Lung (tissue), 12 donors: ENCODE data around the gene MFAP2. TPM values are rescaled to one million over a fixed set of nuclear protein-coding genes. Genes with fewer than 3 reads are reported as not detected.

Experiments used
- ATAC-seq: fragments of 200-7000 bp; cut with Tn5 transposase; one replicate; pipeline ENCODE4 v1.9.1; 2020; ENCODE audit warnings: moderate number of reproducible peaks; ENCODE audit not compliant: insufficient read depth, low FRiP score
- DNase-seq, 3 donors: peaks; one replicate each; pipeline ENCODE4 v3.0.0-alpha.2; 2013 to 2017
- H3K27ac ChIP-seq, 2 donors: one replicate each; pipeline ENCODE4 v1.5.1; 2013; ENCODE audit warnings: mild to moderate bottlenecking in 2 of 2, moderate library complexity in 2 of 2, control low read depth in 1 of 2, inconsistent platforms in 1 of 2, low read depth in 1 of 2, low read length in 1 of 2
- H3K27me3 ChIP-seq, 3 donors: one replicate each; pipeline ENCODE4 v1.5.1; 2013; ENCODE audit warnings: low read length in 2 of 3; ENCODE audit not compliant: control insufficient read depth in 3 of 3, insufficient read depth in 3 of 3
- H3K36me3 ChIP-seq, 4 donors: one replicate each; pipeline ENCODE4 v1.5.1; 2013; ENCODE audit warnings: low read length in 4 of 4, mild to moderate bottlenecking in 1 of 4, moderate library complexity in 1 of 4; ENCODE audit not compliant: control insufficient read depth in 4 of 4, insufficient read depth in 4 of 4
- H3K4me1 ChIP-seq, 5 donors: one replicate each; pipeline ENCODE4 v1.5.1; 2013; ENCODE audit warnings: low read length in 5 of 5, mild to moderate bottlenecking in 2 of 5, moderate library complexity in 1 of 5; ENCODE audit not compliant: control insufficient read depth in 5 of 5, insufficient read depth in 5 of 5
- H3K4me3 ChIP-seq: one replicate; pipeline ENCODE4 v1.5.1; 2013; ENCODE audit warnings: mild to moderate bottlenecking, control low read depth, moderate library complexity
- H3K9ac ChIP-seq, 2 donors: one replicate each; pipeline ENCODE4 v1.5.1; 2013; ENCODE audit warnings: low read length in 2 of 2, control low read depth in 1 of 2; ENCODE audit not compliant: insufficient read depth in 1 of 2
- H3K9me3 ChIP-seq, 4 donors: one replicate each; pipeline ENCODE4 v1.5.1; 2013; ENCODE audit warnings: low read length in 3 of 4, mild to moderate bottlenecking in 1 of 4, moderate library complexity in 1 of 4; ENCODE audit not compliant: control insufficient read depth in 4 of 4, insufficient read depth in 3 of 4
- CTCF ChIP-seq: IDR thresholded peaks from 2 replicates; pipeline ENCODE4 v1.5.1; 2012; ENCODE audit warnings: mild to moderate bottlenecking; ENCODE audit errors: control extremely low read depth, extremely low read depth
- WGBS, 2 donors: extraction: QIAGEN DNeasy Blood & Tissue Kit; methylation state at CpG; one replicate each; pipeline ENCODE4 v1.1.7; 2013; 5-methylcytosine and 5-hydroxymethylcytosine counted together
- polyA plus RNA-seq, 2 donors: library from polyadenylated mRNA; stranded (reverse); fragments of 200-250 nt; gene quantifications; one replicate each; pipeline ENCODE4 v1.2.1, GENCODE V29; 2013
- total RNA-seq, 2 donors: library from RNA; depleted of rRNA in 1 of 2; stranded (reverse); fragments of >200 nt in 1 of 2; gene quantifications; one replicate each; pipeline ENCODE4 v1.2.1, GENCODE V29; 2014 to 2021
- donor health status: control.
- donor health status: control.
- donor health status: Bipolar disorder and iron deficiency.
- donor health status: healthy.
- donor health status: DM: yes; HTN: yes; CAD: no.

Gene MFAP2
- total and polyA plus RNA-seq, 4 donors = 7.4 to 28.5 (median 12.5) TPM

GRCh38 chr1:17001760-17002523 is 21.5 kb upstream of the MFAP2 start:
- DNase-seq = no peak
- Histone ChIP-seq H3K36me3 (peaks cover 0 to 61% (median 15%) of the 10 kb centered on the region in 4 donors), H3K4me1 (no peaks in the 10 kb centered on the region), H3K4me3 (no peak overlapping the region), H3K27ac (no peak overlapping the region), H3K9ac (no peak overlapping the region), H3K27me3 (no peaks in the 10 kb centered on the region), H3K9me3 (no peaks in the 10 kb centered on the region)
- no peak for ATAC-seq
- WGBS, 2 donors = 95% methylated on average over 19 of the region's 19 CpGs
- TF ChIP-seq CTCF = no peak

- Histone ChIP-seq H3K9ac (no peak overlapping the region), H3K36me3 (peaks cover 0 to 72% (median 15%) of the 10 kb centered on the region in 4 donors), H3K27ac (no peak overlapping the region), H3K4me3 (no peak overlapping the region), H3K27me3 (no peaks in the 10 kb centered on the region), H3K9me3 (no peaks in the 10 kb centered on the region), H3K4me1 (no peaks in the 10 kb centered on the region)
- DNase-seq (no peak), ATAC-seq (no peak)
- TF ChIP-seq CTCF = no peak
- 84 to 87% methylated on average over 8 of the region's 8 CpGs for WGBS, 2 donors
Measured at GRCh38 chr1:16999863-17000262, 19.4 kb upstream of the MFAP2 start.

GRCh38 chr1:16998589-16998988 is 18.2 kb upstream of the MFAP2 start:
- no peak overlapping the region for H3K27ac ChIP-seq
- WGBS, 2 donors = 75% methylated on average over 10 of the region's 10 CpGs

More at GRCh38 chr1:16998589-16998988, 18.2 kb upstream of the MFAP2 start:
- ATAC-seq (no peak), DNase-seq (no peak)
- Histone ChIP-seq H3K27me3 (no peaks in the 10 kb centered on the region), H3K9me3 (no peaks in the 10 kb centered on the region), H3K36me3 (peaks cover 0 to 65% (median 12%) of the 10 kb centered on the region in 4 donors), H3K9ac (no peak overlapping the region), H3K4me1 (no peaks in the 10 kb centered on the region), H3K4me3 (no peak overlapping the region)
- TF ChIP-seq CTCF = no peak
